Hematopoietic multipotent progenitor cell treated with erythropoietin and hydrocortisone succinate and interleukin-3 and kit ligand, for 17 days (in vitro differentiated cells): ENCODE data around the gene RAB14.

Experiments used
- DNase-seq: peaks from one replicate; pipeline ENCODE4 v3.0.0-alpha.2; 2015; ENCODE audit warnings: low spot score

The RAB14 gene

DNA sequence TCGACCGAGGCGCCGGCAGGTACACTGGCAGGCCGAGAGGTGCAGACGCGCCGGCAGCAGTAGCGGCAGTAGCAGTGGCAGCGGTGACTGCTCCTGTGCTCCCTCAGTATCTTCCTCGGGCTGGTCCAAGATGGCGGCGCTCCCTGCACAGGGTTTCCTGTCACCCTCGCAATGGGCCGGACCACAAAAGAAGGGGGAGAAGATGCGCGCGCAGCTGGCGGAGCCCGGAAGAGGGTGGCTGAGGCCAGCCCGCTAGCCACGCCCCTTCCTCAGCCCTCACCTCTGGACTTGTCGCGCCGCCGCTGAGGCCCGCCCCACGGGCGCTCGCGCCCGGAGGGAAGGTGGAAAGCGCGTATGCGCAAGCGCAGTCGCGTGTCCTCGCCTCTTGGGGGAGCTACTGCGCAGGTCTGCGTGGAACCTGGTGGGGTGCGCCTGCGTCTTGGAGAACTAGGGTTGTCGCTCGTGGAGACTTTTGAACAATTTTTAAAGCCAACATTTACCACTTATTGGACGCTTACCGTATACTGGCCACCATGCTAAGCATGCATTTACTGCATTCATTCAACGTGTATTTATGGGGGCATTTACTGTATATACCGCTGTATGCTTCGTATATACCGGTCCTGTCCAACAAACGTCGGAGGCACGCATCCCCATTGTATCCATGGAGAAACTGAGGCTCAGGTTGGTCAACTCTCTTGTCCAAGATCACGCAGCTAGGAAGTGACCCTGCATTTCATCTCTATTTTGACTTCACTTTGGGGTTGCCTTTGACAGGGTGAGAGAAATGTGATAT, at the start of gene RAB14:
Gene RAB14 (minus strand): TSS at position 132 of the 796 bp plus-strand sequence. CDS start 8,457 bp downstream, outside the sequence.
- DNase-seq, result peak; percentile 100

DNA sequence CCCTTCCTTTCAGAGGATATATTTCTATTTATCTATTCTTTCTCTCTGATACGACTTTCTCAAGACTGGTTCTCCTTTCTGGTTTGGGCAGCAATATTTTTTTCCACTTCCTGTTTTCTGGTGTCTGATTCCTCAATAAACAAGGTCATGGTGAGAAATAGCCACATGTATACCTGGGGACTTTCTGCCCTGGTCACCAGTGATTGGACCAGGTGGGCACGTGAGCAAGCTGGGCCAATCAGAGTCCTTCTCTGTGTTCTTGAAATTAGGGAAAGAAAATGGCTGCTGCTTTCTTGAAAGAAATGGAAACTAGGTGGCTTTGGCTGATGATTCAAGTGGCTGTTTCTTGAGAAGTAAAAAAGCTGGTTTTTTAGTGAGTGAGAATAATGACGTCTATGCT, 47.9 kb upstream of the RAB14 start:
- no peak for DNase-seq

DNA sequence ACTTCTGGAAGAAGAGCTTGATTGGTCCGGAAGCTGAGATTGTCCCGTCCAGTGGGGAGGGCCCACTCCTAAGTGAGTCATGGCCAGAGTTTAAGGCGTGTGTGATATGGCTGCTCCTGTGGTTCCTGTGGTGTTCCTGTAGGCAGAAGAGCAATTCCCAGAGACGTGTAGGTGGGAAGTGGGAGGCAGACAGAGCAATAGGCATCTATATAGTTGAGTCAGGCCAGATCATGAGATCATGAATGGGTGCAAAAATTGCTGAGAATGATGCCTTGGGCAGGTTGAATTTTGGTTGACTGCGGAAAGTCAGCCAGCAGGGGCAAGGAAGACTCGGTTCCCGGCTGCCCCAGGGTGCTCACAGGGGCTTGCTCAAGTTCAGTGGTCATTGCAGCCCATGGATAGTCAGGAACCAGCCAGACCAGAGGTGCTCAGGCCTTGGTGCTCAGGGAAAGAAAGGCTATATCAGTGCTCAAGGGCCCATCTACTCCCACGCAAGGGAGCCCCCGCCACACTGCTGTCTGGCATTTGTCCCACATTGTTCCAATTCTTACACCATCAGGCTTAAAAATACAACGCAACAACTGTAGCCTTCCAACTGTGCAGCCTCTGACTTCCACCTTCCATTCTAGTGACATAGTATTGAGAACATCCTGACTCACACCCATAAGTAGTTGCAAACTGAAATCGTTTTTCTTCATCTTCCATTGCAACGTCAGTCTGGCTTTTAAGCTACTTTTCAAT, 45.3 kb upstream of the RAB14 start:
- DNase-seq, result no peak

DNA sequence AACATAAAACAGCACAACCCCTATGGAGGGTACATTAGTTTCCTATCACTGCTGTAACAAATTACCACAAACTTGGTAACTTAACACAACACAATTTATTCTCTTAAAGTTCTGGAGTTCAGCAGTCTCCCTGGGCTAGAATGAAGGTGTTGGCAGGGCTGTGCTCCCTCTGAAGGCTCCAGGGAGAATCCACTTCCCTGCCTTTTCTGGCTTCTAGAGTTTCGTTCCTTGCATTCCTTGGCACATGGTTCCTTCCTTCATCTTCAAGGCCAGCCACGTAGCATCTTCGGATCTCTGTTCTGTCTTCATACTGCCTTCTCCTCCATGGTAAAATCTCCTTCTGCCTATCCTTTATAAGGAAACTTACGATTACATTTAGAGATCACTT, 41.3 kb upstream of the RAB14 start:
- no peak for DNase-seq

DNA sequence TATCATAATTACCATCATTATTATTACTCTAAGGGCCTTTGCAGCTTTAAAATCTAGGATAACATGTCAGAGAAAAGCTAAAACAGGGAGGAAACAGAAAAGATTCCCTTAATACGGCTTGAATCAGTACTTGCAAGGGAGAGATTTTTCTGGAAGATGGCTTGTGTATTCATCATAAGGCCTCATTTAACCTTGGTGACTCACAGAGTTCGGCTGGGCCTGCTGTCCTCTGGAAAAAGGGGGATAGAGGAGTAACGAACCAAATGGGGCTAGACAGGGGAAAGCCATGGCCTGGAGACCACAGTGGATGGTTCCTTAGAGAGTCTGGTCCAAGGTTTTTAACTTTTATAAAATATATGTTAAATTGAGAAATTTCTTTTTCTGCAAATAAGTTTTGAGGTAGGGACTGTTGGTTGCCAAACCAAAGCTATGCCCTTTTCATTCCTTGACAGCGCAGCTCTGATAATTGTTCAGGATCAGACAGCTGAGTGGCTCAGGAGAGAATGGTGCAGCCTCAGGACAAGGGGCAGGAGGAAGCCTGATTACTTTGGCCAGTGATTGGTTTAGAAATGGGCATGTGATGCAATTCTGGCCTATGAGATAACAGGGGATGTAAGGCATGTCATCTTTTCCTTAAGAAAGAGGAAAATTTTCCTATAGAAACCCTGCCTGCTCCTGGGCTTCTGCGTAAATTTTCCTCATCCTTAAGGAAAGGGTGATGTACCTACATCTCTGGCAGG, 40.7 kb upstream of the RAB14 start:
- DNase-seq, result no peak

DNA sequence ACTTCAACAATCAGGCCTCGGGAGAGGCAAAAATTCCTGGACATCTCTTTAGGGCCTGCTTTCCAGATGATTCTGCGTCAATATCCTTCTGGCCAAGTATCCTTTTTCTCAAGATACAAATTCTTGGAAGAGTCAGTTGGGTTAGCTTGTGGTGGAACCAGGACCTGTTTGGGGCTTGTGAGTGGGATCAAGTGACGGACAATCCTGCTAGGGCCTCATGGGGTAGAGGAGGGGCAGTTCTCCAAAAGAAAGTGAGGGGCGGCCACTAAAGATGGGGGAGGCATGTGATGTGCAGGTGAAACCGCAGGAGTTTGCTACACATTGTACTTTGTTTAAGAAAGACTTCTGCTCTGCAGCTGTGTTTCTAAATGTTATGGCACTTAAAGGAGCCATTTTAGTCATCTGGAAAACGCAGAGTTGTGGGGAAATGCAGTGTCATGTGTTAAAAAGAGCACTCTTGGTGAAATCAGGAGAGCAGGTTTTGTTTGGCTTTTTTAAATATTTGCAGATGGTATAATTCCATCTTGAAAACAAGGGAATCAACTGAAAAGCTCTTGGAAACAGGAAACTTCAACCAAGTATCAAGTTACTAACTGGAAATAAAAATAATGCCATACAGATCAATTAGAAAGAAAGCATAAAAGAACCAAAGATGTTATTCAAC, 38.9 kb upstream of the RAB14 start:
- no peak for DNase-seq

DNA sequence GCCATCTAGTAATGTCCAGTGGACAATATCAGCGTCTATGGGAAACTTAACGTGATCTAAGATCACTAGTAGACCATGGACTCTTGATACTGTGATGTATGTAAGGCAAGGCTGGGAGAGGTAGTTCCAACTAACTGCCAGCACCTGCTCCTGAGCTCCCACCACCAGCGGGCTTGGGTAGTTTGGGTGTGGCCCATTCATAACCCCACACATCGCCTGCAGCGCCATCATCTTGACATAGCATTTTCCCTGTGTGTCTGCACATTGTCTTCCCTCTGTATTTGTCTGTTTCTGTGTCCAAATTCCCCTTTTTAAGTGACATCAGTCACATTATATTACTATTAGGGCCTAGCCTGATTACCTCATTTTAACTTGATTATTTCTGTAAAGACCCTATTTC, 38.2 kb upstream of the RAB14 start:
- DNase-seq, result no peak

DNA sequence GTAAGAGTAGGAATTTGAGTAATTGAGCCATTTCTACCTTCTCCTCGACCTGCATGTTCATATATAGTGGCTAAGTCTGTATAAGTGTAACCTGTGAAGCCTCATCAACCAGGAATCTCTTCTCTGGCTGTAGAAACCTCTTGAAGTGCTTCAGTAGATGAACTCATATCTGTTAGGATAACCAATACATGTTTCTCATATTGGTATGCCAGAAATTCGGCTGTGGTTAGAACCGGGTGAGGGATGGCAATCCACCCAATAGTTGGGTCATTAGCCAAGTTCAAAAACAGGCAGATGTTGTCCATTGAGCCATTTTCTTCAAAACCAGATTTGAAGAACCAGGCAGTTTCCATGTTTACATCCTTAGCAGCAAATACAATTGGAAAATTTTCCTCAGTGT, 37.4 kb upstream of the RAB14 start:
- no peak for DNase-seq

DNA sequence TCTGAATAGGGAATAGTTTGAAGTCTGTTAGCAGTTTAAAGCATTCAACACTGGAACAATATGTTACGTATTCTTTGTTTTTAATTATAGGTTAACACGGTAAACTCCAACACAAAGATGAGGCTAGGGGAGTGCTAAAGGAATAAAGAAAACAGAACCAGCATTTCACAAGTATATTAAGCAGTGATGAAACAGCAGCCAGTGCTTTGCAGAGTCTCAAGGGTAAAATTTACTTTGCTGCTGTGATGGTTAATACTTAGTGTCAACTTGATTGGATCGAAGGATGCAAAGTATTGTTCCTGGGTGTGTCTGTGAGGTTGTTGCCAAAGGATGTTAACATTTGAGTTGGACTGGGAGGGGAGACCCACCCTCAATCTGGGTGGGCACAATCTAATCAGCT, 36.2 kb upstream of the RAB14 start:
- no peak for DNase-seq

DNA sequence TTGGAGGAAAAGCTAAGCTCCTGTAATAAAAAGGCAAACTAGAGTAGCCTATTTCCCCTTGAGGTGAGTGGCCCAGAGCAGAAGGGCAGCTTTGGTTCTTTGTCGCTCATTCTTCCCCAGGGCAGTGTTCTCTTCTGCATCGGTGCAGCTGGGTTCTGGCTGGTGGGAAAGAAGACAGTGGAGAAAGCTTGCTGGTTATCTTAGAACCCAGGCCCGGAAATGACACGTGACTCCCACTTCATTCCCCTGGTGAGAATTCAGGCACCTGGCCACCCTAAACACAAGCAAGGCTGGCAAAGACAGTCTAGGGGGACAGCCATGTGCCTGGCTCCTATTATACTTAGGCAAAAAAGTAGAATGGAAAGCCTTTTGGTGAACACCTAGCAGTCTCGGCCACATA, 33.8 kb upstream of the RAB14 start:
- no peak for DNase-seq

DNA sequence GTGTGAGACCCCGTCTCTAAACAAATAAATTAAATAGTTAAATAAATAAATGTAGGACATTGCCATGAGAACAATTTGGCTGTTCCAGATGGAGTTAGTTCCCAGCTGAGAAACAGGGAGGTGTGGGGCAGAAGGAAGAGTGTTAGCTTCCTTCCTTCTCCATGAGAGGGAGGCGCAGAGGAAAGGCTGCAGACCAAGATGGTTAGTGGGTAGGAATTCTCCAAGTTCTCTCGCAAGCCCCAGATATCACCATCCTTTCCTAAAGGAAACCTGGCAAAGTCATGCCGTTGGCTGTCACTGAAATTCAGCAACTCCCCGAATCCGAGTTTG, 33.1 kb upstream of the RAB14 start:
- no peak for DNase-seq

DNA sequence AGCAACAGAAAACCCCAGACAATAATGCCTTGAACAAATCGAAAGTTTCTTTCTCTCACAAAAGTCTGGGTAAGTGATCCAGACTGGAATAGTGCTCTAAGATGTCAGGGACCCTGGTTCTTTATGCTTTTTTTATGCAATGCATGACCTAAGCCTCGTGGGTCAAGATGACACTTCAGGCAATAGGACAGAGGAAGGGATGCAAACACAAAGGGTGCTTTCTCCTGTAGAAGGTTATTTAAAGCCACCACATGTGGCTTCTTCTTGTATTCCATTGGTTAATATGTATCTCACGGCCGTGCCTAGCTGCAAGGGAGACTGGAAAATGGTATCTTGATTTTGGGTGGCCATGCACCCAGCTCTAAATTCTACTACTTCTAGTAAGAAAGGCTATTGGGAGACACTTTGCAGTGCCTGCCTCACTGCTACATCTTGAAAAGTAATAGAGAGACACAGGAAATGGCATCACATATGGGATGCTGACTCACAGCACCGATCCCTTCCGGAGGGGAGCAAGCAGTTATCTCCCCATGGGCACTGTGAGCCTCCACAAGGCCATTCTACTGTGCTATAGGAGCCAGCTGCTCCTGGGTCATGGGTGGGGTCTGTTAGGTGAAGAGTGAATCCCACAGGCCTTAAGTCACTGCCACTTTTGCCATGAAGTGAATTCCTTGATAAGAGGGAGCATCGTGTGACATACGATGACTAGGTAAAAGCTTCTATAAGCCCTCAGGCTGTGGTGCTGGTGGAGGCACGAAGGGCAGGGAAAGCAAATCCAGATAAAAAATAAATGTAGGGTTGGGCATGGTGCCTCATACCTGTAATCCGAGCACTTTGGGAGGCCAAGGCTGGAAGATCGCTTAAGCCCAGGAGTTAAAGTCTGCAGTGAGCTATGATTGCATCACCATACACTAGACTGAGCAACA, 32.5 kb upstream of the RAB14 start:
- no peak for DNase-seq

DNA sequence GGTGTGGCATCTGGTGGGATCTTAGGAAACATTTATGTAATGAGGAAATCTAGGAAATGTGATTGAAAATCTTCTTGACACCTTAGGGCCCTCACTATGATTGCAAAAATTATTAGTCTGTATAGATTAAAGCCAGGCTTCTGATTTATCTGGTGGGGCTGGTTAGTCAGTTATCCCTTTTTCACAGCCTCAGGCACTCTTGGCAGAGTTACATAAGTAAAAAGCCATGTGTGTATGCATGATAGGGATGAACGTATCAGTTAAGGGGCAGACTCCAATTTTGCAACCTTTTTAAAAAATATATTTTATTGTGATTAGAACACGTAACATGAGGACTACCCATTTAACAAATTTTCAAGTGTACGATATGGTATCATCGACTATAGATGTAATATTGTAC, 30.6 kb upstream of the RAB14 start:
- no peak for DNase-seq

DNA sequence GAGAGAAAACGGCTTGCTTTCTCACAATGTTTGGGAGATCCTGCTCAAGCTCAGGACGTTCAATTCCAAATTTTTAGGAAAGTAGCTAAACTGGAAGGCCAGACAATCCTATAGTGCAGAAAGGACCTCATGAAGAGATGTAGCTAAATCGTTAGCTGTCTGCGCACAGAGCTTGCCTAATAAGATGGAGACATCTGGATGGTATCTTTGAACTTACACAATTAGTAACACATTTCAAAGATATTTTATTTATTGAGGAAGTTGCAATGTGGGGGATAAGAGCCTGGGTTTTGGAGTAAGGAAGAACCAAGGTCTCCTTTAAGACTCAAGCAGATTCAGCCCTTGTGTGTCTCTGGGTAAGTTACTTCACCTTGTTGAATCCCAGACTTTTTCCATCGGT, 28.6 kb upstream of the RAB14 start:
- DNase-seq, result no peak

DNA sequence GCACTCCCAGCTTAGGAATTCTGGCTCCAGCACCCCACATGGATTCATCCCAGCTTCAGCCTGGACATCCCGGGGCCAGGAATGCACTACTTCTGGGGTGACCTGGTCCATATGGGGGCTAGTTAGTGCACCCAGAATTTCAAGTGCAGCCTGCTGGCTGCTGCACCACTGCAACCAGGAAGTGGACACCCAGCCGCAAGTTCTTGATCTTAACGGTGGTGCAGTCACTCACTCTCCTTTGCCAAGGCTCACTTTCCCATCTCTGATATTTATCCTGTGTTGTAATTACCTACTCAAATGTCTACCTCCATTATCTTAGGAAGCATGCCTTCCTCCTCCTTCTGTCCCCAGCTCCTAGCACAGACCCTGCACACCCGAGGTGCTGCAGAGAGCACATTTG, 26.2 kb upstream of the RAB14 start:
- no peak for DNase-seq

DNA sequence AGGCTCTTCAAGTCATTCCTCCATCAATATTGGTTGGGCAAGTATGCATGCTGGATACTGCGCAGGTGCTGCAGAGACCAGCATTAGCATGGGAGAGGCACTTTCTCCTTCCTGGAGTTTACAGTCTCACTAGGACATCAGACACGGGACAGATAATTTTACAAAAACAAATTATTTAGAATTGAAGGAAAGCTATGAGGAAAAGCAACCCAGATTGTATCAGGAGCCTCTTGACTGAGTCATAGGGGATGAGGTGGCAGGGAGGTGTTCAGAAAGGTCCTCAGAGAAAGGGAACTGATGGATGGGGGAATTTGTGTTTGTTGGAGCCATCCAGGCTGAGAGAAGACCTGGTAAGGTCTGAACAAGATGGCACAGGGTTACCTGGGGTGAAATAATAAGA, 24.5 kb upstream of the RAB14 start:
- no peak for DNase-seq

DNA sequence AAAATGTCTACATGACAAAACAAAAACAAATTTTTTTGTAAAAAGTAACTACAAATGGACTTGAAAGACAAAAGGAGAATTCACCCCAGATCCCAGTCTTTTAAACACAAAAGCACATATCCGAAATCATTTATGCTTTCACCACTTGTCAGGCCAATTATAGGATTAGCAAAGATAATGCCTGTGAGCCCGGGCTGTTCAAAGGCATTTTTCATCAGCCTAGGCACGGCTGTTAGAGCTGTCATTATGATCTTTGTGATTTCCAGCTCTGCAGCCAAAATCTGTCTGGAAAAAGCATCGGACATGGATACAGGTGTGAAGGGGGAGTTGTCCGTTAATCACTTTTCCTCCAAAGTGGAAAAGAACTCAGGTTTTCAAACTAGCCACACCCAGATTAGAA, 23.6 kb upstream of the RAB14 start:
- no peak for DNase-seq

DNA sequence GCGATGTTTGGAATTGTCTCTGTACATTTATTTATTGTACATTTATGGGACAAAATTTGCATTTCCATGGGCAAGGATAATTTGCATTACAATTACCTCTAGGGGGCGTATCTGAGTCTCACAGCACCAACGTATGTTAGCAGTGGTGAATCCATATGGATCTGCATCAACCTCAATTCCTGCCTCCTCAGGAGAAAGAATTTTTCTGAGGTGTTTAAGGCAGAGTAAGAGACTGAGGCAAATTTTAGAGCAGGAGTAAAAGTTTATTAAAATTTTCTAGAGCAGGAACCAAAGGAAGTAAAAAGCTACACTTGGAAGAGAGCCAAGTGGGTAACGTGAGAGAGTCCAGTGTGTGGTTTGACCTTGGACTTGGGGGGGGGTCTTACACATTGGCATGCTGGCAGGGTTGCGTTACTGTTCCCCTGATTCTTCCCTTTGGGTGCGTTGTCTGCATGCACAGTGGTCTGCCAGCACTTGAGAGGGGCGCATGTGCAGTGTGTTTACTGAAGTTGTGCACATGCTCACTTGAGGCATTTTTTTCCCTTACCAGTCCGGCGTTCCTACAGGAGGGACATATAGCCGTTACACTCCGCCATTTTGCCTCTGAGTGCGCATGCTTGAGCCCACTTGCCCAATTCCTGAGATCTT, 21.0 kb upstream of the RAB14 start:
- peak; percentile 63 for DNase-seq

DNA sequence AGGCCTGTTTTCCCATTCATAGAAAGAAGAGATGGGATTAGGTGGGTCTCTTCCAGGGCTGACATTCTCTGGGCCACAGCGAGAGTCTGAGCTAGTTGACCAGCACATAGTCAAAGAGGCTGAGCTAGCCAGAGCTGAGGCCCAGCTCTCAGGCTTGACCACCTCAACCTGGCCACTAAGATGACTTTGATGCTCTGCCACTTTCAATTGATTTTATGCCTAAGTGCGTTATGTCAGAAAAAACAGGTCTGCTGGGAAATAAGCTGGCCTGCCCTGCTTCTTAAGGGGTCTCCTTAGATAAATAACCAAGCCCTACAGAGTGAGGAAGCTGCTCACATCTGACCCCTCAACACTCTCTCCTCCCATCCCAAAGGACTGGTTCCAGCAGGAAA, 20.0 kb upstream of the RAB14 start:
- DNase-seq, result no peak

DNA sequence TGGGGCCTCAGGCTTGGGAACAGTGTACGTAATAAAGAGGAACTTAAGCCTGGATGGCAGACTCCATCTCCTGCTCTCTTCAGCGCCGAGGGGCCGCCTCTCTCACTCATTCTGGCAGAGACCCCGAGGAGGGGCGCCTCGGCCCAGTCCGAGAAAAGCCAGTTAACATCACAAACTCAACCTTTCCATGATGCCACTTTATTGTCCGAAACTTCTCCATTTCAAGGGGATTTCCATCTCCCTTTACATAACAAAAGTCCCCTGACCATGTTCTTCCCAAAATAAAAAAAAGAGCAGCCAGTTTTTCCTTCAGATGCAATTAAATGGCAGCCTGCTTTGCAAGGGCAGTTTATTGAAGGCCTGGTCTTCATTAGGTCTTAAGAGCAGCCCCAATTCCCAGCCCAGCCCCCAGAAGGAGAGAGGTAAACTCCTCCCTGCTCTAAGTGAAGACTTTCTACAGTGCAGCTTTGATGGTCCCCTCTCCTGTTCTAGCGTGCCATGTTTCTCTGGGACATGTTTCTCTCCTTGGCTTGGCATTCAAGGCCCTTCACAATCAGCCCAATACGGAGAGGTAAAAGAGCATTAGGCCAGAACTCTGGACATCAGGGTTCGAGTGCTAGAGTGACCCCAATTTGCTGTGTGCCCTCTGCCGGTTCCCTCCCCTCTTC, 19.5 kb upstream of the RAB14 start:
- no peak for DNase-seq
